Progenitor cell of endocrine pancreas (in vitro differentiated cells): ENCODE measurements around the gene TREM2. TPM values are rescaled to one million over a fixed set of nuclear protein-coding genes. Genes with fewer than 3 reads are reported as not detected.

Source experiments
- DNase-seq: peaks from one replicate; pipeline ENCODE4 v3.0.0; 2021; ENCODE audit warnings: low spot score; ENCODE audit not compliant: unreplicated experiment
- H3K27ac Mint-ChIP-seq: 2 replicates; pipeline ENCODE4 v1.8.0; 2021; ENCODE audit warnings: mild to moderate bottlenecking, moderate library complexity, mixed read lengths
- H3K27me3 Mint-ChIP-seq: 2 replicates; pipeline ENCODE4 v1.8.0; 2021; ENCODE audit warnings: mixed read lengths
- H3K36me3 Mint-ChIP-seq: 2 replicates; pipeline ENCODE4 v1.8.0; 2022; ENCODE audit warnings: mixed read lengths; ENCODE audit not compliant: insufficient read depth
- H3K4me1 Mint-ChIP-seq: 2 replicates; pipeline ENCODE4 v1.8.0; 2021; ENCODE audit warnings: low read depth, mixed read lengths
- H3K4me3 Mint-ChIP-seq: 2 replicates; pipeline ENCODE4 v1.8.0; 2021; ENCODE audit warnings: low read depth, mild to moderate bottlenecking, moderate library complexity, mixed read lengths
- H3K9me3 Mint-ChIP-seq: 2 replicates; pipeline ENCODE4 v1.8.0; 2021; ENCODE audit warnings: low read depth, mixed read lengths
- total RNA-seq: library from RNA; stranded (reverse); gene quantifications from 2 replicates; pipeline ENCODE4 v1.2.1, GENCODE V29; 2021
- TF ChIP-seq, protein P1 (sequence below): fragments of 200-600 bp; sonication (generic); IDR thresholded peaks from one replicate; pipeline ENCODE4 v1.5.0; 2021; ENCODE audit warnings: antibody characterized with exemption, mild to moderate bottlenecking; ENCODE audit not compliant: unreplicated experiment

Gene TREM2
- total RNA-seq, 1 donor from 2014 or later, result not detected

DNA sequence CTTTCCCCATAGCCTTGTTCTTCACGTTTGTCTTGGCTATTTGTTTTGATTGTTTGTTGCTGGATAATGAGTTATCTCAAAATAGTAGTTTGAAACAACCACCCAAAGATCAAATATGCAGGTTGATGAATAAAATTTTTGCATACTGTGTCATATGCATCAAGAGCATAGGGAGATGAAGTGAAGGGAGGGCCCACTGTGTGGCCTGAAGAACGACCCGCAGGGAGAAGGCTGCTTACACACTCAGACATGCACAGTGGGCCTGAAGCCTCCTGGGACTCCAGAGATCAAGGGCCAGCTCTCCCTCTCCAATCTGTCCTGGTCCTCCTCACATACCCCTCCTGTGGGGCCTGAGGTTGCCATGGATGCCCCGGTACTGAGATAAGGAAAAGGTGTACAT lies 16.2 kb upstream of the TREM2 start:
- H3K4me1 Mint-ChIP-seq, result no peaks in the 10 kb centered on the region

DNA sequence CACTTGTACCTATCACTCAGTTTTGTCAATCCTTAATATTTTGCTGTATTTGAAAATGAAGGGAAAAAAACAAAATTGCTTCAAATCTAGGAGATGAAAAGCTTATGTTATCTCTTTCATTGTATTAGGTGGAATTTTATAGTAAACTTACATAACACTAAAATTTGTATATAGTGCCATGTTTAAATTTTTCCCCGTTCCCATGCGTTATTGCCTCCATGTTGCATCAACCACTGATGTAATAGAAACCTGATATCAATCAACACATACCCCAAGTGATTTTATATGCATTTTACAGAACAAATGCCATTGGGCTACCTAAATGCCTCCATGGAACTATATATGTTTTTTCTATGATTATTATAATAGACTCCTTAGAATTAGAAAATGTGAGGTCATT lies 14.8 kb upstream of the TREM2 start:
- H3K27me3 Mint-ChIP-seq, result peaks cover 13% of the 10 kb centered on the region
- H3K27ac Mint-ChIP-seq, result no peak overlapping the region
- TF ChIP-seq, protein P1, sequence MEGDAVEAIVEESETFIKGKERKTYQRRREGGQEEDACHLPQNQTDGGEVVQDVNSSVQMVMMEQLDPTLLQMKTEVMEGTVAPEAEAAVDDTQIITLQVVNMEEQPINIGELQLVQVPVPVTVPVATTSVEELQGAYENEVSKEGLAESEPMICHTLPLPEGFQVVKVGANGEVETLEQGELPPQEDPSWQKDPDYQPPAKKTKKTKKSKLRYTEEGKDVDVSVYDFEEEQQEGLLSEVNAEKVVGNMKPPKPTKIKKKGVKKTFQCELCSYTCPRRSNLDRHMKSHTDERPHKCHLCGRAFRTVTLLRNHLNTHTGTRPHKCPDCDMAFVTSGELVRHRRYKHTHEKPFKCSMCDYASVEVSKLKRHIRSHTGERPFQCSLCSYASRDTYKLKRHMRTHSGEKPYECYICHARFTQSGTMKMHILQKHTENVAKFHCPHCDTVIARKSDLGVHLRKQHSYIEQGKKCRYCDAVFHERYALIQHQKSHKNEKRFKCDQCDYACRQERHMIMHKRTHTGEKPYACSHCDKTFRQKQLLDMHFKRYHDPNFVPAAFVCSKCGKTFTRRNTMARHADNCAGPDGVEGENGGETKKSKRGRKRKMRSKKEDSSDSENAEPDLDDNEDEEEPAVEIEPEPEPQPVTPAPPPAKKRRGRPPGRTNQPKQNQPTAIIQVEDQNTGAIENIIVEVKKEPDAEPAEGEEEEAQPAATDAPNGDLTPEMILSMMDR, result no peak
- H3K4me3 Mint-ChIP-seq, result no peak overlapping the region
- H3K4me1 Mint-ChIP-seq, result no peaks in the 10 kb centered on the region
- H3K36me3 Mint-ChIP-seq, result no peaks in the 10 kb centered on the region
- H3K9me3 Mint-ChIP-seq, result no peaks in the 10 kb centered on the region
- DNase-seq, result no peak

More for the DNA sequence above, 16.2 kb upstream of the TREM2 start:
- Mint-ChIP-seq H3K9me3 (no peaks in the 10 kb centered on the region), H3K27ac (no peak overlapping the region), H3K36me3 (no peaks in the 10 kb centered on the region), H3K4me3 (no peak overlapping the region), H3K27me3 (peaks cover 13% of the 10 kb centered on the region)
- TF ChIP-seq, protein P1, result no peak
- DNase-seq, result no peak

DNA sequence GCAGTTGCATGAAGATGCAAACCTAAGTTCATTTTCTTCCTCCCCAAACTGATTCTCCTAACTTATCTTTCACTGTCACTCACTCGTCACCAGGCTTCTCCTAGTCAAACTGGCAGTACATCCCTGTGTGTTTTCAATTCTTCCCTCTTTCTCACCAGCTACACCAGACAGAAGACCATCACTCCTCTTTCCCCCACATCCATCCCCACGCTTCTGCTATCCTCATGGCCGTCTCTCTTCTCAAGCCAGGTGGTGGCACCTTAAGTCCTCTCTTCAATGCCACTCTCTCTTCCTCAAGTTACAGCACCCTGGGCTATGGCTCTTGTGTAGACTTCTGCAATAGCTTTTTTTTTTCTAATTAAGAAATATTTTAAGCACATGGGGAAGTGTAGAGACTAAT lies 14.4 kb upstream of the TREM2 start:
- Mint-ChIP-seq H3K27ac (no peak overlapping the region), H3K36me3 (no peaks in the 10 kb centered on the region), H3K4me3 (no peak overlapping the region), H3K9me3 (no peaks in the 10 kb centered on the region), H3K4me1 (no peaks in the 10 kb centered on the region), H3K27me3 (peaks cover 12% of the 10 kb centered on the region)
- DNase-seq, result no peak
- TF ChIP-seq, protein P1, result no peak

DNA sequence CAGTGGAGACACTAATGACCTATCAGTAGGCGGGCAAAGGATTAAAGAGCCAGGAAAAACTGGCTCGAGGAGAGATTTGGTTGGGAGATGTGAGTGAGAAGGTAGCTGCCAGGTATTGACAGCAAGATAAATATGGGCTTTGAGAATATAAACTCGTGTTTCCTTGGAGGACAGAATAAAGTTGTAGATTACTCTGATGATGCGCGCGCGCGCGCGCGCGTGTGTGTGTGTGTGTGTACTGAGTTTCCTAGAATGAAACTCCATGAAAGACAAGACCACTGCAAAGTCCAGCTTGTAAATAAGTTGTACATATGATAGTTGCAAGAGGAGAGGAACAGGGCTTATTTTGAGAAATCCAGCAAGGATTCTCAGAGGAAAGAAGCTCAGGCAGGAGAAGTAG lies 13.3 kb upstream of the TREM2 start:
- Mint-ChIP-seq H3K27me3 (peaks cover 13% of the 10 kb centered on the region), H3K27ac (no peak overlapping the region), H3K36me3 (no peaks in the 10 kb centered on the region), H3K9me3 (no peaks in the 10 kb centered on the region), H3K4me3 (no peak overlapping the region), H3K4me1 (no peaks in the 10 kb centered on the region)
- TF ChIP-seq, protein P1, result no peak
- DNase-seq, result no peak

GRCh38 chr6:41175084-41175483 lies 12.2 kb upstream of the TREM2 start:
- Mint-ChIP-seq H3K36me3 (no peaks in the 10 kb centered on the region), H3K4me1 (no peaks in the 10 kb centered on the region), H3K9me3 (no peaks in the 10 kb centered on the region), H3K4me3 (no peak overlapping the region), H3K27me3 (peaks cover 13% of the 10 kb centered on the region), H3K27ac (no peak overlapping the region)
- no peak for DNase-seq
- TF ChIP-seq, protein P1, result no peak

DNA sequence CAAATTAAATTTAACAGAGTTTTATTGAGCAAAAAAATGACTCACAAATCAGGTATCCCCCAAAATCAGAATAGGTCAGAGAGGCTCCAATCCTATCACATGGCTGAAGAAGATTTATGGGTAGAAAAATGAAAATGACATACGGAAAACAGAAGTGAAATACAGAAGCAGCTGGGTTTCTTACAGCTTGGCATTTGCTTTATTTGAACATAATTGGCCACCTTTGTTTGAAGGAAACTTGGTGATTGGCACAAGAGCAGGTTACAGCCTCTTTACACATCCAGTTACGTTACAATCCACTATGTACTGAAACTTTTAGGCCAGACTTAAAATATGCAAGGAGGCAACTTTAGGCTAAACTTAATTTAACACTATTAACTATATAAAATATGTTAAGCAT lies 11.7 kb upstream of the TREM2 start:
- Mint-ChIP-seq H3K36me3 (no peaks in the 10 kb centered on the region), H3K27ac (no peak overlapping the region), H3K27me3 (peaks cover 13% of the 10 kb centered on the region), H3K9me3 (no peaks in the 10 kb centered on the region), H3K4me1 (no peaks in the 10 kb centered on the region), H3K4me3 (no peak overlapping the region)
- DNase-seq, result no peak
- TF ChIP-seq, protein P1, result no peak
